ENCODE measurements around the gene MEGF11.

DNA sequence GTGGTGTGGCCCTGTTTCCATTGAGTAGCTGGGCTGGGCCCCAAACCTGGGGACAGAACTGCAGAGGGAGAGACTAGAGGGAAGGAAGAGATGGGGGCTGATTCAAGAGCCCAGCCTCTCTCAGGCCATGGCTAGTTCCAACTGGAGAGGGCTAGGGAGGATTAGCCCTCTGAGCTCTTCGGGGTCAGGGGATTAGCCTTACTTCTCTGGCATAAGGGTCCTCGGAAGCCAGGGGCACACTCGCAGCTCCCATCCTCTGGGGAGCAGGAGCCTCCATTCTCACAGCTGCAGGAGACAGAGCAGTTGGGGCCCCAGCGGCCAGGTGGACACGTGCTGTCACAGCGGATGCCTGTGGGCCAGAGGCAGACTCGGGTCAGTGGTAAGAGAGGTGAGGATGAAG, 330.9 kb downstream of the MEGF11 start:
- TF ChIP-seq, protein P1, sequence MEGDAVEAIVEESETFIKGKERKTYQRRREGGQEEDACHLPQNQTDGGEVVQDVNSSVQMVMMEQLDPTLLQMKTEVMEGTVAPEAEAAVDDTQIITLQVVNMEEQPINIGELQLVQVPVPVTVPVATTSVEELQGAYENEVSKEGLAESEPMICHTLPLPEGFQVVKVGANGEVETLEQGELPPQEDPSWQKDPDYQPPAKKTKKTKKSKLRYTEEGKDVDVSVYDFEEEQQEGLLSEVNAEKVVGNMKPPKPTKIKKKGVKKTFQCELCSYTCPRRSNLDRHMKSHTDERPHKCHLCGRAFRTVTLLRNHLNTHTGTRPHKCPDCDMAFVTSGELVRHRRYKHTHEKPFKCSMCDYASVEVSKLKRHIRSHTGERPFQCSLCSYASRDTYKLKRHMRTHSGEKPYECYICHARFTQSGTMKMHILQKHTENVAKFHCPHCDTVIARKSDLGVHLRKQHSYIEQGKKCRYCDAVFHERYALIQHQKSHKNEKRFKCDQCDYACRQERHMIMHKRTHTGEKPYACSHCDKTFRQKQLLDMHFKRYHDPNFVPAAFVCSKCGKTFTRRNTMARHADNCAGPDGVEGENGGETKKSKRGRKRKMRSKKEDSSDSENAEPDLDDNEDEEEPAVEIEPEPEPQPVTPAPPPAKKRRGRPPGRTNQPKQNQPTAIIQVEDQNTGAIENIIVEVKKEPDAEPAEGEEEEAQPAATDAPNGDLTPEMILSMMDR (IDR thresholded peaks at IDR 0.05; ENCODE audit: low read length): no peak
- TF ChIP-seq EZH2 (IDR thresholded peaks at IDR 0.05; ENCODE audit: borderline replicate concordance, low read length): no peak
